Measurements from ENCODE around the gene SEMA6D. TPM values are rescaled to one million over a fixed set of nuclear protein-coding genes. Genes with fewer than 3 reads are reported as not detected.

The SEMA6D gene
- total and polyA plus RNA-seq, 2 experiments from 2014 or later = 18.9 to 34.1 TPM

DNA sequence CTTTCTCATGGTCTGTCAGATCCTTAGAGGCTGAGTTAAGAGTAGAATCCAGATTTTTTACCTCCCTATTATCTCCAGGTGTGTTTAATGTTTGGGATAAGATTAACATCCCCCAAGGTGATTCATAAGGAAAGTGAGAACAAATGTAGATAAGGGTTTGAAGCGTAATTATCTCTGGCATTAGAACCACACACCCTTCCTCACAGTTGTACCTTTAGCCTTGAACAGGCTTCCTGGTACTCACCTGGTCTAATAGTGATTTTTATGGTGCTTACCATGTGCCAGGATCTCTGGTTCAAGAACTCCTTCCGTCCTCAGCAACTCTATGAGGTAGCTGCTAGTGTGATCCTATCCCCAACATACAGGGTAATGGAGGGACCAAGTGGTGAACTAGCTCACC lies 27.7 kb downstream of the SEMA6D start:
- H3K4me3 ChIP-seq = no peak overlapping the region
- no peaks in the 10 kb centered on the region for H4K20me1 ChIP-seq (ENCODE audit: insufficient read depth, poor library complexity, severe bottlenecking)
- no peaks in the 10 kb centered on the region for H3K27me3 ChIP-seq
- TF ChIP-seq EZH2 (IDR thresholded peaks at IDR 0.05; ENCODE audit: borderline replicate concordance) (no peak), EZH2phosphoT487 (IDR thresholded peaks at IDR 0.05; ENCODE audit: low read depth, severe bottlenecking, unreplicated experiment) (peak; percentile 61)
- TF ChIP-seq, protein P1, sequence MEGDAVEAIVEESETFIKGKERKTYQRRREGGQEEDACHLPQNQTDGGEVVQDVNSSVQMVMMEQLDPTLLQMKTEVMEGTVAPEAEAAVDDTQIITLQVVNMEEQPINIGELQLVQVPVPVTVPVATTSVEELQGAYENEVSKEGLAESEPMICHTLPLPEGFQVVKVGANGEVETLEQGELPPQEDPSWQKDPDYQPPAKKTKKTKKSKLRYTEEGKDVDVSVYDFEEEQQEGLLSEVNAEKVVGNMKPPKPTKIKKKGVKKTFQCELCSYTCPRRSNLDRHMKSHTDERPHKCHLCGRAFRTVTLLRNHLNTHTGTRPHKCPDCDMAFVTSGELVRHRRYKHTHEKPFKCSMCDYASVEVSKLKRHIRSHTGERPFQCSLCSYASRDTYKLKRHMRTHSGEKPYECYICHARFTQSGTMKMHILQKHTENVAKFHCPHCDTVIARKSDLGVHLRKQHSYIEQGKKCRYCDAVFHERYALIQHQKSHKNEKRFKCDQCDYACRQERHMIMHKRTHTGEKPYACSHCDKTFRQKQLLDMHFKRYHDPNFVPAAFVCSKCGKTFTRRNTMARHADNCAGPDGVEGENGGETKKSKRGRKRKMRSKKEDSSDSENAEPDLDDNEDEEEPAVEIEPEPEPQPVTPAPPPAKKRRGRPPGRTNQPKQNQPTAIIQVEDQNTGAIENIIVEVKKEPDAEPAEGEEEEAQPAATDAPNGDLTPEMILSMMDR (IDR thresholded peaks at IDR 0.05; ENCODE audit: poor library complexity) = no peak
- H3K27ac ChIP-seq = no peak overlapping the region
- no peak overlapping the region for H2AFZ ChIP-seq
- H3K4me1 ChIP-seq (ENCODE audit: insufficient read depth) = peaks cover 5% of the 10 kb centered on the region
- no peaks in the 10 kb centered on the region for H3K36me3 ChIP-seq (replicated peaks; ENCODE audit: insufficient read depth, low read depth)
- H3K79me2 ChIP-seq = peaks cover 23% of the 10 kb centered on the region
- no peaks in the 10 kb centered on the region for H3K9me3 ChIP-seq (ENCODE audit: low read depth)
- DNase-seq (ENCODE audit: low spot score) = no peak
- no peaks in the 10 kb centered on the region for H3K9me2 ChIP-seq (replicated peaks; ENCODE audit: insufficient read depth)
- 73% methylated on average over 2 of the region's 2 CpGs for WGBS (ENCODE audit: low lambda C conversion rate, missing lambda C conversion rate)
- no peak overlapping the region for H3K4me2 ChIP-seq

DNA sequence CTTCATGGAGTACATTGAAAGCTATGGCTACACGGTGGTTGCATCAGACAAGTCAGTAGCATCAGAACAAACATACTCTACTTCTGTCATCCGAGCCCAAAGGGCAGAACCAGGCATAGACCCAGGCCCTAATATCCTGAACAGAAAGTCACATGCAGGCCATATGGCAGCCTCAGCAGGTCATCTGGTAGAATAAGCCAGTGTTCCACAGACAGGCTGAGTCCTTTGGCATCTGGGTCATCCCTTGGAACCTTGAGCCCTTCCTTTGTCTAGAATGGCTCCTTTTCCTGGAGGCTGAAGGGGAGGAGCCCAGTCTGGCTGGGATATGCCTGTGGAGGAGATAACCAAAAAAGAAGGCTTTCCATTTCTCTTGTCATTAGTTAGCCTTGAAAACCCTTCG lies 29.2 kb downstream of the SEMA6D start:
- Histone ChIP-seq H3K27me3 (no peaks in the 10 kb centered on the region), H3K4me3 (no peak overlapping the region), H3K79me2 (peaks cover 24% of the 10 kb centered on the region), H4K20me1 (ENCODE audit: insufficient read depth, poor library complexity, severe bottlenecking) (no peaks in the 10 kb centered on the region), H3K4me2 (no peak overlapping the region), H3K36me3 (replicated peaks; ENCODE audit: insufficient read depth, low read depth) (no peaks in the 10 kb centered on the region), H3K9me2 (replicated peaks; ENCODE audit: insufficient read depth) (no peaks in the 10 kb centered on the region), H3K27ac (no peak overlapping the region), H2AFZ (no peak overlapping the region), H3K4me1 (ENCODE audit: insufficient read depth) (peaks cover 5% of the 10 kb centered on the region), H3K9me3 (ENCODE audit: low read depth) (no peaks in the 10 kb centered on the region)
- 92% methylated on average over 3 of the region's 3 CpGs for WGBS (ENCODE audit: low lambda C conversion rate, missing lambda C conversion rate)
- TF ChIP-seq, protein P1 (IDR thresholded peaks at IDR 0.05; ENCODE audit: poor library complexity) = no peak
- no peak for TF ChIP-seq EZH2 (IDR thresholded peaks at IDR 0.05; ENCODE audit: borderline replicate concordance)
- TF ChIP-seq EZH2phosphoT487 (IDR thresholded peaks at IDR 0.05; ENCODE audit: low read depth, severe bottlenecking, unreplicated experiment) = no peak
- DNase-seq (ENCODE audit: low spot score) = no peak

DNA sequence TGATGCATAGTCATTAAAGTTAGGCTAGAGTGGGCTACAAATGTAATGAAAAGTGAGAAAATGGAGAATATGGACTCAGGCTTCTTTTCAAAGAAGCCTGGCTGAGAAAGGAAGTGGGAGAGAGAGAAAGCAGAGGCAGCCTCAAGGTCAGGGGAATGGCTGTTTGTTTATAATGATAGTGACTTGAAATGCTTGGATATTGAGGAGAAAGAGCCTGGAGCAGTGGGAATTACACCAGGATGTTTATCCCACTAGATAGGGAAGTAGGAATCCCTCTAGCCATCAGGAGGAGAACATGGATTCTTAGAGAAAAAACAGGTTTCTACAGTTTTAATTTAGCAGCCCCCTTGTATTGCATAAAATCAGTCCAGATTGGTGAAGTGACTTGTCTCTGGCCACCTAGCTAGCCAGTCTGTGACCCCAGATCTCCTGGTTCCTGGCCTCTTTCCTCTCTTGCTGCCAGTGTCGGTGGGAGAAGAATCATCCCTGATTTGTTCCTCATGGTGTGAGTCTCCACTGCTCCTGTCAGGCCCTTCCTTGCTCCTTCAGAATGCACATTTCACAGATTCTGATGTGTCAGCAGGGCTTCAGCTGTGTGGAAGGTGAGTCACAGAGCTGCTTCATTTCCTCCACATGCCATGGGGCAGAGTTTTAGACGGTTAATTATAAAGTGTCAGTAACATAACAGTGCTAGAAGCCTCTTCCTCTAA lies 32.9 kb downstream of the SEMA6D start:
- Histone ChIP-seq H3K27ac (peak overlapping the region; percentile 53), H3K79me2 (peaks cover 30% of the 10 kb centered on the region), H3K4me2 (no peak overlapping the region), H2AFZ (no peak overlapping the region), H3K9me2 (replicated peaks; ENCODE audit: insufficient read depth) (no peaks in the 10 kb centered on the region), H4K20me1 (ENCODE audit: insufficient read depth, poor library complexity, severe bottlenecking) (no peaks in the 10 kb centered on the region), H3K36me3 (replicated peaks; ENCODE audit: insufficient read depth, low read depth) (no peaks in the 10 kb centered on the region), H3K4me1 (ENCODE audit: insufficient read depth) (no peaks in the 10 kb centered on the region), H3K27me3 (no peaks in the 10 kb centered on the region), H3K4me3 (no peak overlapping the region), H3K9me3 (ENCODE audit: low read depth) (peaks cover 15% of the 10 kb centered on the region)
- TF ChIP-seq, protein P1 (IDR thresholded peaks at IDR 0.05; ENCODE audit: poor library complexity) = no peak
- no peak for TF ChIP-seq EZH2phosphoT487 (IDR thresholded peaks at IDR 0.05; ENCODE audit: low read depth, severe bottlenecking, unreplicated experiment)
- TF ChIP-seq EZH2 (IDR thresholded peaks at IDR 0.05; ENCODE audit: borderline replicate concordance) = no peak
- WGBS (ENCODE audit: low lambda C conversion rate, missing lambda C conversion rate) = 38% methylated on average over 2 of the region's 2 CpGs
- peak; percentile 61 for DNase-seq (ENCODE audit: low spot score)

Measured in hepatocyte (in vitro differentiated cells).